Measurements from ENCODE around the gene OTUB1.

OTUB1 gene

DNA sequence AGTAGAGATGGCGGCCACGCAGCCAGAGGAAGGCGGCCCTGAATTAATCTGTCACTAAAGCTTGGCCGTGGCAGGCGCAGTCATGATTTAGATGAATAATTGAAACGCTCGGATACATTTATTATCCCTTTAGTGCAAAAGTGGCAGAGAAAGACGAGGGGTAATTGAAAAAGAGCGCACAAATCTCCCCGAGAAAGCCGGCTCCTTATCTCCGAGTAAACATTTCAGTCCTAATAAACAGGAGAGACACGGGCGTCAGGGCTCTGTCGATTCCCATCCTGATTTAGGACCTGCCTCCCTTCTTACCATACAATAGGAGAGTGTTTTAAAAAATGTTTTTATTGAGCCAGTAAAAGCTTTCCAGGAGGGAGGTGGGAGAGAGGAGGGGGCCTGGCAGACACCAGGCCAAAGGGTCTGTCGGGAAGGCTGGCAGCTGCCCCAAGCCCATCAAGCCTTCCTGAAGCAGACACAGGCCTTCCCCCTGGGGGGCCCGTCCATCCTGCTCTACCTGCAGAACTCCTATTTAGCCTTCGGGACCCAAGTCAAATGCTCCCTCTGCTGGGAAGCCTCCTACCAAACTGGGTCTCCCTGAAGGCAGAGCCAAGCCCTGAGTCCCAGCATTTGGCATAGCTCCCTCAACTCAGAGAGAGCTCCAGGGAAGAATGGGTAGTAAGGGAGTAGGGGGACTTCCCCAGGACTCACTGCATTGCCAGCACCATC lies 22.8 kb downstream of the OTUB1 start:
- TF ChIP-seq, protein P1, sequence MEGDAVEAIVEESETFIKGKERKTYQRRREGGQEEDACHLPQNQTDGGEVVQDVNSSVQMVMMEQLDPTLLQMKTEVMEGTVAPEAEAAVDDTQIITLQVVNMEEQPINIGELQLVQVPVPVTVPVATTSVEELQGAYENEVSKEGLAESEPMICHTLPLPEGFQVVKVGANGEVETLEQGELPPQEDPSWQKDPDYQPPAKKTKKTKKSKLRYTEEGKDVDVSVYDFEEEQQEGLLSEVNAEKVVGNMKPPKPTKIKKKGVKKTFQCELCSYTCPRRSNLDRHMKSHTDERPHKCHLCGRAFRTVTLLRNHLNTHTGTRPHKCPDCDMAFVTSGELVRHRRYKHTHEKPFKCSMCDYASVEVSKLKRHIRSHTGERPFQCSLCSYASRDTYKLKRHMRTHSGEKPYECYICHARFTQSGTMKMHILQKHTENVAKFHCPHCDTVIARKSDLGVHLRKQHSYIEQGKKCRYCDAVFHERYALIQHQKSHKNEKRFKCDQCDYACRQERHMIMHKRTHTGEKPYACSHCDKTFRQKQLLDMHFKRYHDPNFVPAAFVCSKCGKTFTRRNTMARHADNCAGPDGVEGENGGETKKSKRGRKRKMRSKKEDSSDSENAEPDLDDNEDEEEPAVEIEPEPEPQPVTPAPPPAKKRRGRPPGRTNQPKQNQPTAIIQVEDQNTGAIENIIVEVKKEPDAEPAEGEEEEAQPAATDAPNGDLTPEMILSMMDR (IDR thresholded peaks at IDR 0.05): no peak
- Histone ChIP-seq H3K9me3 (ENCODE audit: control insufficient read depth, low read length) (no peaks in the 10 kb centered on the region), H3K4me2 (ENCODE audit: low read length) (no peak overlapping the region), H2AFZ (no peak overlapping the region), H3K27ac (no peak overlapping the region), H3K4me1 (no peaks in the 10 kb centered on the region), H3K9ac (no peak overlapping the region), H3K27me3 (ENCODE audit: control insufficient read depth, insufficient read depth, low read length) (no peaks in the 10 kb centered on the region), H3K79me2 (no peaks in the 10 kb centered on the region), H3K36me3 (ENCODE audit: control insufficient read depth, insufficient read depth, low read length) (no peaks in the 10 kb centered on the region), H3K4me3 (ENCODE audit: low read depth, low read length) (no peak overlapping the region)

DNA sequence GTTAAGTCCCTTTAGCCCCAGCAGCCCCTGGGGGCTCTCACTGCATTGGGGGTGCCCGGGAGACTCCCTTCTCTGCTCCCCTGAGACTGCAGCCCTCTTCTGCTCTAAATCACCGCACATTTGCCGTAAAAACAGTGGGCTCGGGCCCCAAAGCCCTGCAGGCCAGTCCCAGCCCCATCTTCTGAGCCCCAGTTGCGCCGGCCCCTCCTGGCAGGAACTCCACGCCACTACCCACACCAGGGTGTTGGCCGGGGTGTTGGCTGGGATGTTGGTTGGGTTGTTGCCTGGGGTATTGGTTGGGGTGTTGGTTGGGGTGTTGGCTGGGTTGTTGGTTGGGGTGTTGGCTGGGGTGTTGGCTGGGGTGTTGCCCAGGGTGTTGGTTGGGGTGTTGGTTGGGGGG lies 23.5 kb downstream of the OTUB1 start:
- Histone ChIP-seq H3K4me2 (ENCODE audit: low read length) (no peak overlapping the region), H2AFZ (no peak overlapping the region), H3K36me3 (ENCODE audit: control insufficient read depth, insufficient read depth, low read length) (no peaks in the 10 kb centered on the region), H3K27me3 (ENCODE audit: control insufficient read depth, insufficient read depth, low read length) (no peaks in the 10 kb centered on the region), H3K4me3 (ENCODE audit: low read depth, low read length) (no peak overlapping the region), H3K9ac (no peak overlapping the region), H3K79me2 (no peaks in the 10 kb centered on the region), H3K9me3 (ENCODE audit: control insufficient read depth, low read length) (no peaks in the 10 kb centered on the region), H3K4me1 (no peaks in the 10 kb centered on the region), H3K27ac (no peak overlapping the region)
- TF ChIP-seq, protein P1 (IDR thresholded peaks at IDR 0.05): no peak

DNA sequence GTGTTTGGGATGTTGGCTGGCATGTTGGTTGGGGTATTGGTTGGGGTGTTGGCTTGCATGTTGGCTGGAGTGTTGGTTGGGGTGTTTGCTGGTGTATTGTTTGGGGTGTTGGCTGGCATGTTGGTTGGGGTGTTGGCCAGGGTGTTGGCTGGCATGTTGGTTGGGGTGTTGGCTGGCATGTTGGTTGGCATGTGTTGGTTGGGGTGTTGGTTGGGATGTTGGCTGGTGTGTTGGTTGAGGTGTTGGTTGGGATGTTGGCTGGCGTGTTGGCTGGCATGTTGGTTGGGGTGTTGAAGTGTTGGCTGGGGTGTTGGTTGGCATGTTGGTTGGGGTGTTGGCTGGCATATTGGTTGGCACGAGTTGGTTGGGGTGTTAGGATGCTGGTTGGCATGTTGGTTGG lies 24.5 kb downstream of the OTUB1 start:
- no peaks in the 10 kb centered on the region for H3K4me1 ChIP-seq
- no peak overlapping the region for H2AFZ ChIP-seq
- no peak overlapping the region for H3K4me2 ChIP-seq (ENCODE audit: low read length)
- no peaks in the 10 kb centered on the region for H3K36me3 ChIP-seq (ENCODE audit: control insufficient read depth, insufficient read depth, low read length)
- no peak overlapping the region for H3K27ac ChIP-seq
- H3K79me2 ChIP-seq: no peaks in the 10 kb centered on the region
- H3K27me3 ChIP-seq (ENCODE audit: control insufficient read depth, insufficient read depth, low read length): no peaks in the 10 kb centered on the region
- no peak overlapping the region for H3K9ac ChIP-seq
- TF ChIP-seq, protein P1 (IDR thresholded peaks at IDR 0.05): no peak
- H3K9me3 ChIP-seq (ENCODE audit: control insufficient read depth, low read length): no peaks in the 10 kb centered on the region
- H3K4me3 ChIP-seq (ENCODE audit: low read depth, low read length): no peak overlapping the region

DNA sequence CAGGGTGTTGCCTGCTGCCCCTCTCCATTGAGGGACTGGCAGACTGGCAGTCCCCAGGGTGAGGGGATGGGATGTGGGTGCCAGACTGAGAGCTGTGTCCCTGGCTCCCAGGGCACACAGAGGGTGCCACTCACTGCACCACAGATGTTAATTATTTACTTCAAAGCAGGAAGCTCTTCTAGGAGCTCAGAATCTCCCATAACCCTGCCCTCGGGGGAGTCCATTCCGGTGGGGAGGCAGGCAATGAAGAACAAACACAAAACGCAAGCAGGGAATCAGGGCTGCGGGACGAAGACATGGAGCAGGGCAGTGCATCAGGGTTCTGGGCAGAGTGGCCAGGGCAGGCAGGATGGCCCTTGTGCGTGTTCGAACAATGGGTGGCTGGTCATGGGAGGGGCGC lies 25.1 kb downstream of the OTUB1 start:
- no peak overlapping the region for H2AFZ ChIP-seq
- TF ChIP-seq, protein P1 (IDR thresholded peaks at IDR 0.05): no peak
- H3K27ac ChIP-seq: no peak overlapping the region
- no peak overlapping the region for H3K4me3 ChIP-seq (ENCODE audit: low read depth, low read length)
- no peaks in the 10 kb centered on the region for H3K27me3 ChIP-seq (ENCODE audit: control insufficient read depth, insufficient read depth, low read length)
- H3K4me1 ChIP-seq: no peaks in the 10 kb centered on the region
- no peaks in the 10 kb centered on the region for H3K9me3 ChIP-seq (ENCODE audit: control insufficient read depth, low read length)
- H3K9ac ChIP-seq: no peak overlapping the region
- H3K36me3 ChIP-seq (ENCODE audit: control insufficient read depth, insufficient read depth, low read length): no peaks in the 10 kb centered on the region
- no peaks in the 10 kb centered on the region for H3K79me2 ChIP-seq
- no peak overlapping the region for H3K4me2 ChIP-seq (ENCODE audit: low read length)
